Measurements from ENCODE around the gene CDC123. TPM values are rescaled to one million over a fixed set of nuclear protein-coding genes. Genes with fewer than 3 reads are reported as not detected.
"Not testable (repeated sequence)": the region's sequence is repeated elsewhere in the genome, so short reads cannot be mapped to it uniquely, and the experiment has no call there.

Gene CDC123
- total and polyA plus RNA-seq, 2 of the 4 experiments (the other 2 are of a cell fraction) = 100 to 203 TPM

GRCh38 chr10:12250181-12250580 is 54.2 kb downstream of the CDC123 start:
- Histone ChIP-seq H4K8ac (ENCODE audit: low read depth in 2 of 2, low read length in 2 of 2) (no peak overlapping the region), H2AFZ (replicated peaks; ENCODE audit: low read length, poor library complexity) (no peak overlapping the region), H3K9ac (ENCODE audit: low read depth, low read length) (no peak overlapping the region), H3K9me3 (ENCODE audit: control insufficient read depth, insufficient read depth, low read length) (no peaks in the 10 kb centered on the region), H4K20me1 (ENCODE audit: insufficient read depth, low read length) (no peaks in the 10 kb centered on the region), H2BK20ac (ENCODE audit: low read depth, low read length) (no peak overlapping the region), H3K4me2 (ENCODE audit: low read depth, low read length) (no peak overlapping the region), H3K23ac (ENCODE audit: low read depth, low read length) (no peak overlapping the region), H3K4me1 (ENCODE audit: control insufficient read depth, insufficient read depth, low read length) (peaks cover 2% of the 10 kb centered on the region; the same call in 1 of the 2 replicates), H3K36me3 (ENCODE audit: control insufficient read depth, insufficient read depth, low read length) (peaks cover 32% of the 10 kb centered on the region), H3K4ac (ENCODE audit: low read depth, low read length) (no peak overlapping the region), H3K9me1 (ENCODE audit: insufficient read depth, low read length) (no peaks in the 10 kb centered on the region), H4K91ac (ENCODE audit: insufficient read depth, low read depth, low read length) (no peak overlapping the region), H4K5ac (ENCODE audit: low read depth, low read length) (no peak overlapping the region), H3K4me3 (ENCODE audit: insufficient read depth, low read depth, low read length) (no peak overlapping the region), H3K18ac (ENCODE audit: low read depth, low read length) (no peak overlapping the region), H3K56ac (ENCODE audit: extremely low read depth, insufficient read depth, low read length) (no peak overlapping the region), H3K79me1 (ENCODE audit: low read depth in 1 of 2, low read length in 2 of 2) (no peaks in the 10 kb centered on the region), H3K14ac (replicated peaks; ENCODE audit: low read depth, low read length) (no peak overlapping the region), H3K27me3 (ENCODE audit: control insufficient read depth, insufficient read depth, low read length) (no peaks in the 10 kb centered on the region), H2BK120ac (ENCODE audit: low read depth, low read length) (no peak overlapping the region), H2BK5ac (ENCODE audit: low read depth, low read length, poor library complexity, severe bottlenecking) (no peak overlapping the region), H2BK15ac (ENCODE audit: low read depth, low read length) (no peak overlapping the region), H2AK9ac (replicated peaks; ENCODE audit: low read depth, low read length, poor library complexity) (no peak overlapping the region), H3K27ac (ENCODE audit: insufficient read depth, low read length) (no peak overlapping the region), H2AK5ac (ENCODE audit: low read depth, low read length) (no peak overlapping the region)
- no peak for TF ChIP-seq POLR2A (IDR thresholded peaks at IDR 0.05; ENCODE audit: low read depth, low read length)
- TF ChIP-seq RFX5 (IDR thresholded peaks at IDR 0.05; ENCODE audit: low read depth, low read length) = no peak
- TF ChIP-seq FOS (IDR thresholded peaks at IDR 0.05; ENCODE audit: low read depth, low read length) = no peak
- no peak for TF ChIP-seq MAFK (IDR thresholded peaks at IDR 0.05; ENCODE audit: low read depth, low read length)
- no peak for TF ChIP-seq SMC3 (IDR thresholded peaks at IDR 0.05; ENCODE audit: low read depth, low read length)
- no CpG with 5 or more reads among the region's 10 CpGs for WGBS, 2 experiments (ENCODE audit: extremely low coverage in 2 of 2, insufficient read length in 1 of 2)
- in situ Hi-C loops (cut with MboI; ENCODE audit: low sequenced_read_pairs) (loop anchor here (25.0 kb wide), 1 partner anchor 812 kb away; no protein-coding TSS in a partner anchor), intact Hi-C loops (cut with micrococcal nuclease) (no loop called here), dilution Hi-C loops (cut with HindIII; ENCODE audit: low sequenced_read_pairs, unreplicated experiment) (no loop called here)
- ChIA-PET CTCF (no interaction called here), POLR2A (ENCODE audit: unreplicated experiment) (no interaction called here)
- BruUV-seq (replicated peaks) = TSS peak; percentile 52
- DNase-seq (no peak), ATAC-seq (ENCODE audit: low read depth) (no peak)

- CTCF ChIA-PET; H3K4ac ChIP-seq (ENCODE audit: low read depth, low read length); H2BK20ac ChIP-seq (ENCODE audit: low read depth, low read length); H3K4me2 ChIP-seq (ENCODE audit: low read depth, low read length); H3K27ac ChIP-seq (ENCODE audit: insufficient read depth, low read length); H3K4me3 ChIP-seq (ENCODE audit: insufficient read depth, low read depth, low read length); H4K8ac ChIP-seq (ENCODE audit: low read depth in 2 of 2, low read length in 2 of 2); H2AFZ ChIP-seq (replicated peaks; ENCODE audit: low read length, poor library complexity); DNase-seq; H3K27me3 ChIP-seq (ENCODE audit: control insufficient read depth, insufficient read depth, low read length); intact Hi-C loops (cut with micrococcal nuclease); dilution Hi-C loops (cut with HindIII; ENCODE audit: low sequenced_read_pairs, unreplicated experiment); H3K56ac ChIP-seq (ENCODE audit: extremely low read depth, insufficient read depth, low read length); H3K9me1 ChIP-seq (ENCODE audit: insufficient read depth, low read length); H2AK5ac ChIP-seq (ENCODE audit: low read depth, low read length); H3K79me1 ChIP-seq (ENCODE audit: low read depth in 1 of 2, low read length in 2 of 2); H4K91ac ChIP-seq (ENCODE audit: insufficient read depth, low read depth, low read length); H3K4me1 ChIP-seq (ENCODE audit: control insufficient read depth, insufficient read depth, low read length); H3K9me3 ChIP-seq (ENCODE audit: control insufficient read depth, insufficient read depth, low read length); H3K9ac ChIP-seq (ENCODE audit: low read depth, low read length); POLR2A ChIA-PET (ENCODE audit: unreplicated experiment); ATAC-seq (ENCODE audit: low read depth); H2BK5ac ChIP-seq (ENCODE audit: low read depth, low read length, poor library complexity, severe bottlenecking); H3K23ac ChIP-seq (ENCODE audit: low read depth, low read length); H3K14ac ChIP-seq (replicated peaks; ENCODE audit: low read depth, low read length); H3K18ac ChIP-seq (ENCODE audit: low read depth, low read length); H2BK120ac ChIP-seq (ENCODE audit: low read depth, low read length); BruUV-seq (replicated peaks); H2AK9ac ChIP-seq (replicated peaks; ENCODE audit: low read depth, low read length, poor library complexity); H4K5ac ChIP-seq (ENCODE audit: low read depth, low read length); H4K20me1 ChIP-seq (ENCODE audit: insufficient read depth, low read length); H2BK15ac ChIP-seq (ENCODE audit: low read depth, low read length): not testable (repeated sequence)
- peaks cover 31% of the 10 kb centered on the region for H3K36me3 ChIP-seq (ENCODE audit: control insufficient read depth, insufficient read depth, low read length)
- in situ Hi-C loops (cut with MboI; ENCODE audit: low sequenced_read_pairs) = loop anchor here (25.0 kb wide), 1 partner anchor 812 kb away; no protein-coding TSS in a partner anchor
- WGBS, 2 experiments (ENCODE audit: extremely low coverage in 2 of 2, insufficient read length in 1 of 2) = no CpG with 5 or more reads among the region's 5 CpGs
Measured at GRCh38 chr10:12250702-12251101, 54.7 kb downstream of the CDC123 start.

Measured in IMR-90 (cell line).